Epidermal melanocyte (primary cell): ENCODE measurements around the gene PLOD2.

ENCODE experiments used
- DNase-seq: peaks from one replicate; pipeline ENCODE4 v3.0.0; 2011; ENCODE audit warnings: low spot score; ENCODE audit not compliant: insufficient read length

Gene PLOD2

GRCh38 chr3:146100825-146101444 is 60.0 kb downstream of the PLOD2 start:
- no peak for DNase-seq

GRCh38 chr3:146100180-146100579 is 60.8 kb downstream of the PLOD2 start:
- no peak for DNase-seq

- DNase-seq = no peak
Observed at GRCh38 chr3:146099316-146099715, 61.7 kb downstream of the PLOD2 start.

- no peak for DNase-seq
Observed at GRCh38 chr3:146093896-146094295, 67.1 kb downstream of the PLOD2 start.

- DNase-seq = no peak
Observed at GRCh38 chr3:146092230-146092629, 68.8 kb downstream of the PLOD2 start.

- no peak for DNase-seq
Observed at GRCh38 chr3:146091397-146091796, 69.6 kb downstream of the PLOD2 start.

GRCh38 chr3:146090521-146090920 is 70.5 kb downstream of the PLOD2 start:
- DNase-seq = peak; percentile 31

- DNase-seq = no peak
Observed at GRCh38 chr3:146088840-146089239, 72.1 kb downstream of the PLOD2 start.

GRCh38 chr3:146087116-146087515 is 73.9 kb downstream of the PLOD2 start:
- DNase-seq = no peak

GRCh38 chr3:146086211-146086610 is 74.8 kb downstream of the PLOD2 start:
- no peak for DNase-seq

GRCh38 chr3:146085678-146086077 is 75.3 kb downstream of the PLOD2 start:
- no peak for DNase-seq

GRCh38 chr3:146080578-146080977 is 80.4 kb downstream of the PLOD2 start:
- DNase-seq = no peak

- DNase-seq = no peak
Observed at GRCh38 chr3:146078031-146078430, 83.0 kb downstream of the PLOD2 start.

- DNase-seq = no peak
Observed at GRCh38 chr3:146077181-146077580, 83.8 kb downstream of the PLOD2 start.

GRCh38 chr3:146072824-146073223 is 88.2 kb downstream of the PLOD2 start:
- DNase-seq = no peak

GRCh38 chr3:146072061-146072460 is 88.9 kb downstream of the PLOD2 start:
- DNase-seq = no peak

- DNase-seq = no peak
Observed at GRCh38 chr3:146071632-146072031, 89.4 kb downstream of the PLOD2 start.

GRCh38 chr3:146067048-146067447 is 93.9 kb downstream of the PLOD2 start:
- no peak for DNase-seq

GRCh38 chr3:146065573-146066006 is 95.4 kb downstream of the PLOD2 start:
- no peak for DNase-seq

- DNase-seq = no peak
Observed at GRCh38 chr3:146058241-146058640, 102.7 kb downstream of the PLOD2 start.

GRCh38 chr3:146052791-146053310 is 108.1 kb downstream of the PLOD2 start:
- DNase-seq = no peak

GRCh38 chr3:146052056-146052790 is 108.8 kb downstream of the PLOD2 start:
- DNase-seq = no peak

GRCh38 chr3:146050691-146051090 is 110.3 kb downstream of the PLOD2 start:
- DNase-seq = no peak
